OCI-LY7 (cell line): ENCODE measurements around the gene SIRT3. TPM values are rescaled to one million over a fixed set of nuclear protein-coding genes. Genes with fewer than 3 reads are reported as not detected.

ENCODE experiments used
- BruUV-seq: library from RNA; stranded (reverse); fragments of 400-500 nt; replicated peaks from 2 replicates; lab custom pipeline; 2021; lab: Mats Ljungman, UMichigan
- CTCF ChIA-PET: fragments of 300-600 bp; sonication (Branson Sonifier 250); formaldehyde crosslinking; loops from one replicate; lab custom pipeline; 2022; ENCODE audit warnings: antibody characterized with exemption; ENCODE audit not compliant: unreplicated experiment; lab: Charles Lee
- POLR2A ChIA-PET: fragments of 300-600 bp; sonication (Branson Sonifier 250); formaldehyde crosslinking; loops from one replicate; lab custom pipeline; 2022; ENCODE audit warnings: antibody characterized with exemption; lab: Charles Lee
- DNase-seq: peaks from one replicate; pipeline ENCODE4 v3.0.0-alpha.2; 2015; ENCODE audit warnings: low spot score
- H2AFZ ChIP-seq: fragments of 200-600 bp; sonication (generic), shearing (Covaris generic); 2 replicates; pipeline ENCODE4 v1.6.1; 2014; ENCODE audit warnings: mild to moderate bottlenecking, antibody characterized with exemption, low read length, moderate library complexity
- H3K27ac ChIP-seq: fragments of 200-600 bp; sonication (generic); 2 replicates; pipeline ENCODE4 v1.5.1; 2014; ENCODE audit warnings: mixed run types, low read depth, mild to moderate bottlenecking, moderate library complexity, low read length, inconsistent platforms; ENCODE audit not compliant: poor library complexity, severe bottlenecking
- H3K36me3 ChIP-seq: fragments of 200-600 bp; sonication (generic); 2 replicates; pipeline ENCODE4 v1.6.1; 2014; ENCODE audit warnings: mild to moderate bottlenecking, antibody characterized with exemption, low read length, moderate library complexity, mixed read lengths; ENCODE audit not compliant: insufficient read depth
- H3K4me1 ChIP-seq: fragments of 200-600 bp; sonication (generic); 2 replicates; pipeline ENCODE4 v1.5.1; 2014; ENCODE audit warnings: mild to moderate bottlenecking, low read length; ENCODE audit not compliant: insufficient read depth, poor library complexity, severe bottlenecking
- H3K4me2 ChIP-seq: fragments of 200-600 bp; sonication (generic); 2 replicates; pipeline ENCODE4 v1.6.1; 2014; ENCODE audit warnings: mild to moderate bottlenecking, low read length
- H3K4me3 ChIP-seq: fragments of 200-600 bp; sonication (generic); 2 replicates; pipeline ENCODE4 v1.5.1; 2014; ENCODE audit warnings: mild to moderate bottlenecking, low read depth, low read length; ENCODE audit not compliant: poor library complexity, severe bottlenecking
- H3K79me2 ChIP-seq: fragments of 200-600 bp; sonication (generic); 2 replicates; pipeline ENCODE4 v1.6.1; 2016; ENCODE audit warnings: low read depth, mild to moderate bottlenecking, low read length, moderate library complexity, mixed read lengths; ENCODE audit not compliant: insufficient read depth
- H3K9me2 ChIP-seq: fragments of 200-600 bp; sonication (generic); 2 replicates; pipeline ENCODE4 v1.6.1; 2016; ENCODE audit warnings: mild to moderate bottlenecking, low read length, mixed read lengths; ENCODE audit not compliant: insufficient read depth
- H3K9me3 ChIP-seq: fragments of 200-600 bp; sonication (generic); 2 replicates; pipeline ENCODE4 v1.6.1; 2014; ENCODE audit warnings: mild to moderate bottlenecking, mixed run types, low read length, mixed read lengths
- H4K20me1 ChIP-seq: fragments of 200-600 bp; sonication (generic); 2 replicates; pipeline ENCODE4 v1.6.1; 2014; ENCODE audit warnings: mild to moderate bottlenecking, antibody characterized with exemption, low read length, moderate library complexity, mixed read lengths; ENCODE audit not compliant: insufficient read depth
- EZH2phosphoT487 ChIP-seq: fragments of 200-600 bp; sonication (generic); IDR thresholded peaks from 2 replicates; pipeline ENCODE4 v1.6.1; 2018; ENCODE audit warnings: low read depth, borderline replicate concordance, mild to moderate bottlenecking, mixed run types, antibody characterized with exemption, low read length, moderate library complexity, mixed read lengths
- intact Hi-C: fragments of 100-400 bp; cut with micrococcal nuclease; formaldehyde crosslinking; loops from one replicate; pipeline ENCODE4 v1.10.0; 2022; ENCODE audit not compliant: unreplicated experiment
- total RNA-seq, 2 experiments: library from RNA; depleted of rRNA in 1 of 2; stranded (reverse); fragments of >200 nt in 1 of 2; shearing (Covaris generic) in 1 of 2; gene quantifications; 2 replicates each; pipeline ENCODE4 v1.2.3, GENCODE V29; 2014 to 2022
- TF ChIP-seq, protein P1 (sequence below): fragments of 200-600 bp; sonication (generic); conservative IDR thresholded peaks from 2 replicates; pipeline ENCODE4 v1.5.1; 2014; ENCODE audit warnings: mild to moderate bottlenecking, antibody characterized with exemption, low read length, moderate library complexity, mixed read lengths

Gene SIRT3
- total RNA-seq, 2 experiments from 2014 or later: 8.5 to 21.0 TPM

- Histone ChIP-seq H3K9me2 (no peaks in the 10 kb centered on the region), H3K4me1 (peaks cover 15% of the 10 kb centered on the region), H3K36me3 (peaks cover 29% of the 10 kb centered on the region; the same call in 1 of the 2 replicates), H2AFZ (no peak overlapping the region), H3K4me2 (no peak overlapping the region), H3K27ac (no peak overlapping the region), H3K79me2 (peaks cover 26% of the 10 kb centered on the region), H3K4me3 (no peak overlapping the region), H3K9me3 (no peaks in the 10 kb centered on the region), H4K20me1 (no peaks in the 10 kb centered on the region)
- intact Hi-C loops: loop anchor here (5.0 kb wide), 3 partner anchors 153 to 303 kb away; partner anchors contain the start of genes PTDSS2 and RNH1
- CTCF ChIA-PET: no interaction called here
- DNase-seq: no peak
- POLR2A ChIA-PET: no interaction called here
- BruUV-seq: no TSS peak
- TF ChIP-seq EZH2phosphoT487: no peak
- TF ChIP-seq, protein P1, sequence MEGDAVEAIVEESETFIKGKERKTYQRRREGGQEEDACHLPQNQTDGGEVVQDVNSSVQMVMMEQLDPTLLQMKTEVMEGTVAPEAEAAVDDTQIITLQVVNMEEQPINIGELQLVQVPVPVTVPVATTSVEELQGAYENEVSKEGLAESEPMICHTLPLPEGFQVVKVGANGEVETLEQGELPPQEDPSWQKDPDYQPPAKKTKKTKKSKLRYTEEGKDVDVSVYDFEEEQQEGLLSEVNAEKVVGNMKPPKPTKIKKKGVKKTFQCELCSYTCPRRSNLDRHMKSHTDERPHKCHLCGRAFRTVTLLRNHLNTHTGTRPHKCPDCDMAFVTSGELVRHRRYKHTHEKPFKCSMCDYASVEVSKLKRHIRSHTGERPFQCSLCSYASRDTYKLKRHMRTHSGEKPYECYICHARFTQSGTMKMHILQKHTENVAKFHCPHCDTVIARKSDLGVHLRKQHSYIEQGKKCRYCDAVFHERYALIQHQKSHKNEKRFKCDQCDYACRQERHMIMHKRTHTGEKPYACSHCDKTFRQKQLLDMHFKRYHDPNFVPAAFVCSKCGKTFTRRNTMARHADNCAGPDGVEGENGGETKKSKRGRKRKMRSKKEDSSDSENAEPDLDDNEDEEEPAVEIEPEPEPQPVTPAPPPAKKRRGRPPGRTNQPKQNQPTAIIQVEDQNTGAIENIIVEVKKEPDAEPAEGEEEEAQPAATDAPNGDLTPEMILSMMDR: no peak
These were observed 31.5 kb downstream of the SIRT3 start for GRCh38 chr11:204587-205109.

DNA sequence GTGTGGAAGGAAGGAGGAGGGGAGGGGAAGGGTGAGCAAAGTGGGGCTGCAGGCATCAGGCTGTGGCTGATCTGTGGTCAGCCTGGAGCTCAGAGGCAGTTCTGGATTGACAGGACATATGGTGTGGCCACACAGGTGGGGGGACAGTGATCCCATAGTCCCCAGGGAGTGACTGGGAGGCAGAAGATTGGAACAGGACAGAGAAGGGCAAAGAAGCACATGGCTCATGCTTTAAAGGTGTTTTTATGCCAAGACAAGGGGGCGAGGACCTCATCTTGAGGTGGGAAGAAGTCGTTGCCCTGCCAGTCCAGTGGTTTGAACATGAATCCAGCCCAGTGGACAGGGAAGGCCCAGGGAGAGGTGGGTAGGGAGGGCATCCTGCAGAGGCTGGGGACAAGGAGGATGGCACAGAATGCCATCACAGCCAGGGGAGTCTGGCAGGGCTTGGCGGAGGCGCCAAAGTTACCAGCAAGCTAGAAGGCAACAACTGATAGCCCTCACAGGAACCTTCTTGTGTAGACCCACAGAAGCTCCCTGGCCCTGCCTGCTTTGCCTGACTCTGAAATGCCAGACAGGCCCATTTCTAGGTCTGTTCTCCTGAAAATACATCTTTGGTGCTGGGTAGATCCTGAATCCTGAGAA is 32.1 kb downstream of the SIRT3 start:
- Histone ChIP-seq H3K27ac (no peak overlapping the region), H3K9me2 (no peaks in the 10 kb centered on the region), H3K4me3 (no peak overlapping the region), H3K4me2 (no peak overlapping the region), H2AFZ (no peak overlapping the region), H3K79me2 (peaks cover 21% of the 10 kb centered on the region), H3K4me1 (peaks cover 12% of the 10 kb centered on the region), H3K36me3 (peaks cover 26% of the 10 kb centered on the region; the same call in 1 of the 2 replicates), H3K9me3 (no peaks in the 10 kb centered on the region), H4K20me1 (no peaks in the 10 kb centered on the region)
- BruUV-seq: no TSS peak
- TF ChIP-seq, protein P1: no peak
- TF ChIP-seq EZH2phosphoT487: no peak
- ChIA-PET POLR2A (no interaction called here), CTCF (no interaction called here)
- intact Hi-C loops: no loop called here
- DNase-seq: no peak
